ENCODE measurements around the gene SOX18. TPM values are rescaled to one million over a fixed set of nuclear protein-coding genes. Genes with fewer than 3 reads are reported as not detected.

Gene SOX18
- total and polyA plus RNA-seq, 2 donors from 2014 or later: 36.5 to 56.7 TPM

DNA sequence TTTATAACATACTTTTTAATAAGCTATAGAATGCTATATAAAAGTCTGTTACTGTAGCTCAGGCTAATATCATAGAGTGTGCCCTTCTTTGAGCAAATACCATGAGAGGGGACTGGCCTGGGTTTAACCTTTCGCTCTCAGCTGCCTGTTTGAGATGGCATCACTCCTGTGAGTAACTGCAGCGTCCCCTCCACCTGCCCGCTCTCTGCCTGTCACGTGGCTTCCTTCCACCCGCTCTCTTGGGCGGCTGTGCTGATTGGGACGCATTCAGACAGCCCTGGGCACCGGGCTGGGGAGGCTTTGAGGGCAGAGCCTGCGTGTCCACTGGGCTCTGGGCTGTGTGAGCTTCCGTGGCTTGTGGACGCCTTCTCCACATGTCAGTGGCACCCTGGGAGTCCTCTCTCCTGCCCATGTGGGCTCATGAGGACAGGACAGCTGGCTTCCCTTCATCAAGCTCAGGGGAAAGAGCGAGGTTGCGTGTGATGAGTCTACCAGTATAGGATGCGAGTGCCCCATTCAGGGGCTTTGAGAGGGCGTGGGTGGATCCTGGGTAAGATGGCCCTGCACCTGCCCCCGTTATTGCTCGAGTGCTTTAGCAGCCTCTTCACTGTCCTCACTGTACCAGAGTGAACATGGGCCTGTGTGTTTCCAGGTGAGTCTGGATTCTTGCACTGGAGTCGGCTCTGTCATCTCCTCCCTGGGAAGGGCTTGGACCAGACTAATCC lies 24.2 kb downstream of the SOX18 start:
- TF ChIP-seq, protein P1, sequence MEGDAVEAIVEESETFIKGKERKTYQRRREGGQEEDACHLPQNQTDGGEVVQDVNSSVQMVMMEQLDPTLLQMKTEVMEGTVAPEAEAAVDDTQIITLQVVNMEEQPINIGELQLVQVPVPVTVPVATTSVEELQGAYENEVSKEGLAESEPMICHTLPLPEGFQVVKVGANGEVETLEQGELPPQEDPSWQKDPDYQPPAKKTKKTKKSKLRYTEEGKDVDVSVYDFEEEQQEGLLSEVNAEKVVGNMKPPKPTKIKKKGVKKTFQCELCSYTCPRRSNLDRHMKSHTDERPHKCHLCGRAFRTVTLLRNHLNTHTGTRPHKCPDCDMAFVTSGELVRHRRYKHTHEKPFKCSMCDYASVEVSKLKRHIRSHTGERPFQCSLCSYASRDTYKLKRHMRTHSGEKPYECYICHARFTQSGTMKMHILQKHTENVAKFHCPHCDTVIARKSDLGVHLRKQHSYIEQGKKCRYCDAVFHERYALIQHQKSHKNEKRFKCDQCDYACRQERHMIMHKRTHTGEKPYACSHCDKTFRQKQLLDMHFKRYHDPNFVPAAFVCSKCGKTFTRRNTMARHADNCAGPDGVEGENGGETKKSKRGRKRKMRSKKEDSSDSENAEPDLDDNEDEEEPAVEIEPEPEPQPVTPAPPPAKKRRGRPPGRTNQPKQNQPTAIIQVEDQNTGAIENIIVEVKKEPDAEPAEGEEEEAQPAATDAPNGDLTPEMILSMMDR (IDR thresholded peaks at IDR 0.05; ENCODE audit: borderline replicate concordance, extremely low read depth, insufficient read depth): no peak
- no peaks in the 10 kb centered on the region for H3K27me3 ChIP-seq (ENCODE audit: control insufficient read depth, insufficient read depth, low read length)
- H3K4me3 ChIP-seq (ENCODE audit: low read length in 3 of 3): no peak overlapping the region
- intact Hi-C loops (cut with DNase I): no loop called here
- no peak overlapping the region for H3K9ac ChIP-seq (ENCODE audit: low read length in 3 of 3)
- H3K9me3 ChIP-seq (ENCODE audit: control insufficient read depth in 2 of 3, insufficient read depth in 1 of 3, low read length in 3 of 3): no peaks in the 10 kb centered on the region
- DNase-seq (no peak), FAIRE-seq (no peak)
- no peak overlapping the region for H3K27ac ChIP-seq (ENCODE audit: low read depth in 2 of 2, low read length in 2 of 2)
- peaks cover 6 to 75% (median 44%) of the 10 kb centered on the region in 3 donors for H3K36me3 ChIP-seq (ENCODE audit: control insufficient read depth in 2 of 3, insufficient read depth in 3 of 3, low read length in 3 of 3)
- peaks cover 0 to 9% (median 2%) of the 10 kb centered on the region in 3 donors for H3K4me1 ChIP-seq (ENCODE audit: control insufficient read depth in 2 of 3, insufficient read depth in 2 of 3, low read depth in 1 of 3, low read length in 3 of 3)

DNA sequence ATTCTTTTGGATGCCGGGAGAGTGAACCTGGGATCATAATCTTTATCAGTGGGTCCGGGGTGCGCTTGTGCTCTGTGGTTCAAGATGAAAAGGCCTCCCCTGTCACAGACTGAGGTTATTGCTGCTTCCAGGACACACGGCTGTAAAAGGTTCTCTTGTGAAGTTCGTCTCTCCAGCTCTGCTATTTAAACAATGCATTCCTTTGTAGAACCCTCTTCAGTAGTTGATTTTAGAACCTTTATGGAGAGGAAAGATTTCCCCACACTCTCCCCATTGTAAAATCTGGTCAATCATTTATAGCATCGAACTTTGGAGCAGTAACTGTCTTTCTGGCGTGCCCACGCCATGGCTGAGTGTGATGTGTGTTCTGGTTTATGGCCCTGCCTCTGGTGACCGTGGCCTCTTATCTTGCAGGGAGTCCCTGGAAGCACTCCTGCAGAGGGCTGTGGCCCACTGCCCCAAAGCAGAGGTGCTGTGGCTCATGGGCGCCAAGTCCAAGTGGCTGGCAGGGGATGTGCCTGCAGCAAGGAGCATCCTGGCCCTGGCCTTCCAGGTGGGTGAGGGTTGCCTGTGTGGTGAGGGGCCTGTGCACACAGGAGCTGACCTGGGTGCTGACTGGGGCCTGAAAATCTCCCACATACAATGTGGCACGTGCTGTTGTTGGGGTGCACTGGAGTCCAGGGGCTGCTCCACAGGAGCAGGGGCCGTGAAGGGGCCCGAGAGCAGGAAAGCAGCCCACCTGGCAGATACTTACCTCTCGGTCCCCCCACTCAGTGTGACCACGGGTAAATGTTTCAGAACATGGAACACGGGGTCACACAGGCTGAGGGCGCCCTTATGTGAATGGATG lies 25.1 kb downstream of the SOX18 start:
- Histone ChIP-seq H3K36me3 (ENCODE audit: control insufficient read depth in 2 of 3, insufficient read depth in 3 of 3, low read length in 3 of 3) (peaks cover 8 to 76% (median 48%) of the 10 kb centered on the region in 3 donors), H3K4me3 (ENCODE audit: low read length in 3 of 3) (no peak overlapping the region), H3K4me1 (ENCODE audit: control insufficient read depth in 2 of 3, insufficient read depth in 2 of 3, low read depth in 1 of 3, low read length in 3 of 3) (peaks cover 0 to 9% (median 2%) of the 10 kb centered on the region in 3 donors), H3K27ac (ENCODE audit: low read depth in 2 of 2, low read length in 2 of 2) (no peak overlapping the region), H3K27me3 (ENCODE audit: control insufficient read depth, insufficient read depth, low read length) (no peaks in the 10 kb centered on the region), H3K9ac (ENCODE audit: low read length in 3 of 3) (no peak overlapping the region), H3K9me3 (ENCODE audit: control insufficient read depth in 2 of 3, insufficient read depth in 1 of 3, low read length in 3 of 3) (no peaks in the 10 kb centered on the region)
- TF ChIP-seq, protein P1 (IDR thresholded peaks at IDR 0.05; ENCODE audit: borderline replicate concordance, extremely low read depth, insufficient read depth): no peak
- DNase-seq: no peak
- intact Hi-C loops (cut with DNase I): no loop called here
- no peak for FAIRE-seq

DNA sequence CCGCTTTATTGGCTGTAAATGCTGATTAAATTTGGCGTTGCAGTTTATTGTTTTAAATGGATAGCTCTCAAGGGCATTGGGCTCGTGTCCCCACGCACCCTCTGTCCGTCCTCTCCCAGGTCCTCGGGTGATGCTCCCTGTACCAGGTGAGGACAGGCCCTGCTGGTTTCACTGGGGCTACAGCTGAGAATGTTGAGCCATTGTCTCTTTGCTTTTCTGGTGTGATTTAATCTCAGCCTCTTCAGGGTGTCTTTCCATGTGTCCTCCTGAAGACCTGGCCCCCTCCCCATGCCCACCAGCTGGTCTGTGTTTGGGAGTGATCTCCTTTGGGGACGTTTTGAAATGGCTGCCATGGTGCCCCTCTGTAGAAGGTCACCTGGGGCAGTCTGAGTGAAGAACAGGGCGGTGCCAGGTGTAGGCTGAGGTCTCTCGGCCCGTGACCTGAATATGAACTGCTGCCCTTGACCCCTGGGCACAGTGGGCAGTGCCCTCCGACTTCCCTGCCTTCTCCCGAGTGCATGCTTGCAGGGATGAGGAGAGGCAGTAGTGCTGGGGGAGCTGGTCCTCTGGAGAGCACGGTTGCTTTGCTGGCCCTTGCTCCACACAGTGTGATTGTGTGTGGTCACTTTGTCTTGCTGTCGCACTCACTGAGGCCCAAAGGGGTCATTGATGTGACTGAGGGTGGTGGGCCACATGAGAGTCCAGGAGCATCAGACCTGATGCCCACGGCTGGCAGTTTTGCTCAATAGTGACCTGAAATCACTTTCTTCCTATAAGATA lies 25.9 kb downstream of the SOX18 start:
- Histone ChIP-seq H3K9me3 (ENCODE audit: control insufficient read depth in 2 of 3, insufficient read depth in 1 of 3, low read length in 3 of 3) (no peaks in the 10 kb centered on the region), H3K27ac (ENCODE audit: low read depth in 2 of 2, low read length in 2 of 2) (no peak overlapping the region), H3K9ac (ENCODE audit: low read length in 3 of 3) (no peak overlapping the region), H3K4me1 (ENCODE audit: control insufficient read depth in 2 of 3, insufficient read depth in 2 of 3, low read depth in 1 of 3, low read length in 3 of 3) (peaks cover 0 to 9% (median 2%) of the 10 kb centered on the region in 3 donors), H3K36me3 (ENCODE audit: control insufficient read depth in 2 of 3, insufficient read depth in 3 of 3, low read length in 3 of 3) (peaks cover 8 to 75% (median 51%) of the 10 kb centered on the region in 3 donors), H3K4me3 (ENCODE audit: low read length in 3 of 3) (no peak overlapping the region), H3K27me3 (ENCODE audit: control insufficient read depth, insufficient read depth, low read length) (no peaks in the 10 kb centered on the region)
- TF ChIP-seq, protein P1 (IDR thresholded peaks at IDR 0.05; ENCODE audit: borderline replicate concordance, extremely low read depth, insufficient read depth): no peak
- no peak for FAIRE-seq
- intact Hi-C loops (cut with DNase I): no loop called here
- no peak for DNase-seq

Measured in kidney (tissue), 14 donors.